GM18951 (cell line): ENCODE measurements around the gene ALPP.
"Not testable (repeated sequence)": the region's sequence is repeated elsewhere in the genome, so short reads cannot be mapped to it uniquely, and the experiment has no call there.

Experiments used
- POLR2A ChIP-seq: IDR thresholded peaks from 4 replicates; pipeline ENCODE4 v1.6.1; 2011; ENCODE audit warnings: mild to moderate bottlenecking; ENCODE audit not compliant: insufficient read length, insufficient read depth; ENCODE audit errors: extremely low read depth
- in situ Hi-C: fragments of 300-500 bp; cut with MboI; formaldehyde crosslinking; loops from one replicate; pipeline ENCODE4 v1.12.0; 2022; ENCODE audit warnings: low sequenced_read_pairs, mixed read lengths, inconsistent platforms; ENCODE audit not compliant: unreplicated experiment

Gene ALPP

GRCh38 chr2:232406556-232407310 is 28.2 kb downstream of the ALPP start, which contains the start of gene ALPG:
ALPG (plus strand) TSS chr2:232406844; CDS start chr2:232406895, 51 bp downstream.
- in situ Hi-C loops = no loop called here
- TF ChIP-seq POLR2A = no peak

- in situ Hi-C loops = not testable (repeated sequence)
These were observed 29.0 kb downstream of the ALPP start for GRCh38 chr2:232407428-232408150.

- in situ Hi-C loops = not testable (repeated sequence)
These were observed 29.7 kb downstream of the ALPP start for GRCh38 chr2:232408269-232408668.

- in situ Hi-C loops = not testable (repeated sequence)
These were observed 31.1 kb downstream of the ALPP start for GRCh38 chr2:232409617-232410016.

- in situ Hi-C loops = no loop called here
- no peak for TF ChIP-seq POLR2A
These were observed 31.8 kb downstream of the ALPP start for GRCh38 chr2:232410238-232410900.

- TF ChIP-seq POLR2A = no peak
- in situ Hi-C loops = no loop called here
These were observed 33.5 kb downstream of the ALPP start for GRCh38 chr2:232411901-232412629.

- in situ Hi-C loops = no loop called here
- no peak for TF ChIP-seq POLR2A
These were observed 34.4 kb downstream of the ALPP start for GRCh38 chr2:232412986-232413385.

GRCh38 chr2:232415138-232415690 is 36.7 kb downstream of the ALPP start:
- TF ChIP-seq POLR2A = no peak

GRCh38 chr2:232415736-232416520 is 37.4 kb downstream of the ALPP start:
- no peak for TF ChIP-seq POLR2A
- in situ Hi-C loops = no loop called here

More at GRCh38 chr2:232415138-232415690, 36.7 kb downstream of the ALPP start:
- in situ Hi-C loops = no loop called here

- TF ChIP-seq POLR2A = no peak
- in situ Hi-C loops = no loop called here
These were observed 38.2 kb downstream of the ALPP start for GRCh38 chr2:232416521-232417470.

- TF ChIP-seq POLR2A = no peak
- in situ Hi-C loops = no loop called here
These were observed 38.9 kb downstream of the ALPP start for GRCh38 chr2:232417489-232417888.
